GM19240 (cell line): ENCODE measurements around the gene ICOS.
"Not testable (repeated sequence)": the region's sequence is repeated elsewhere in the genome, so short reads cannot be mapped to it uniquely, and the experiment has no call there.

Source experiments
- DNase-seq: peaks from one replicate; pipeline ENCODE4 v3.0.0; 2011; ENCODE audit warnings: low spot score; ENCODE audit not compliant: insufficient read length

The ICOS gene

GRCh38 chr2:203973000-203973399, 36.4 kb downstream of the ICOS start:
- no peak for DNase-seq

- DNase-seq, result no peak
Observed at GRCh38 chr2:203973676-203974075, 37.1 kb downstream of the ICOS start.

GRCh38 chr2:203975912-203976311, 39.3 kb downstream of the ICOS start:
- DNase-seq, result no peak

- DNase-seq, result no peak
Observed at GRCh38 chr2:203982276-203982675, 45.7 kb downstream of the ICOS start.

GRCh38 chr2:203983064-203983715, 46.6 kb downstream of the ICOS start:
- no peak for DNase-seq

- not testable (repeated sequence) for DNase-seq
Observed at GRCh38 chr2:203985978-203986377, 49.4 kb downstream of the ICOS start.

- no peak for DNase-seq
Observed at GRCh38 chr2:203987959-203988358, 51.4 kb downstream of the ICOS start.

GRCh38 chr2:203988500-203989260, 52.1 kb downstream of the ICOS start:
- DNase-seq, result no peak

- DNase-seq, result no peak
Observed at GRCh38 chr2:203989521-203989920, 53.0 kb downstream of the ICOS start.

GRCh38 chr2:203992509-203992908, 55.9 kb downstream of the ICOS start:
- DNase-seq, result no peak

GRCh38 chr2:203993011-203993410, 56.4 kb downstream of the ICOS start:
- DNase-seq, result no peak

- DNase-seq, result no peak
Observed at GRCh38 chr2:203993560-203993959, 57.0 kb downstream of the ICOS start.

GRCh38 chr2:203994735-203995134, 58.2 kb downstream of the ICOS start:
- no peak for DNase-seq

- no peak for DNase-seq
Observed at GRCh38 chr2:203996692-203997091, 60.1 kb downstream of the ICOS start.

GRCh38 chr2:203997481-203997880, 60.9 kb downstream of the ICOS start:
- DNase-seq, result no peak

GRCh38 chr2:203997980-203998809, 61.6 kb downstream of the ICOS start:
- DNase-seq, result no peak

- DNase-seq, result no peak
Observed at GRCh38 chr2:203999835-204000234, 63.3 kb downstream of the ICOS start.

GRCh38 chr2:204000446-204000845, 63.9 kb downstream of the ICOS start:
- no peak for DNase-seq

- no peak for DNase-seq
Observed at GRCh38 chr2:204003276-204003990, 66.9 kb downstream of the ICOS start.

GRCh38 chr2:204004912-204005311, 68.3 kb downstream of the ICOS start:
- no peak for DNase-seq

- DNase-seq, result no peak
Observed at GRCh38 chr2:204005940-204006721, 69.6 kb downstream of the ICOS start.
